BJ (cell line): ENCODE data around the gene DEFB113. TPM values are rescaled to one million over a fixed set of nuclear protein-coding genes. Genes with fewer than 3 reads are reported as not detected.

ENCODE experiments used
- CTCF ChIA-PET: fragments of 350-600 bp; formaldehyde crosslinking; extraction: SDS; loops from one replicate; lab custom pipeline; 2021; ENCODE audit warnings: antibody characterized with exemption, inconsistent platforms; lab: Yijun Ruan, JAX
- POLR2A ChIA-PET: fragments of 300-600 bp; sonication (Branson Sonifier 250); formaldehyde crosslinking; extraction: SDS; loops from one replicate; lab custom pipeline; 2021; ENCODE audit warnings: antibody characterized with exemption; lab: Charles Lee
- DNase-seq: peaks from one replicate; pipeline ENCODE4 v3.0.0-alpha.2; 2011; ENCODE audit warnings: low read depth
- H3K27me3 ChIP-seq: 2 replicates; pipeline ENCODE4 v1.6.0; 2011; ENCODE audit warnings: low read length; ENCODE audit not compliant: control insufficient read depth, insufficient read depth
- H3K36me3 ChIP-seq: 2 replicates; pipeline ENCODE4 v1.5.1; 2011; ENCODE audit warnings: low read length; ENCODE audit not compliant: control insufficient read depth, insufficient read depth
- H3K4me3 ChIP-seq: 2 replicates; pipeline ENCODE4 v1.5.1; 2011; ENCODE audit warnings: low read depth, mild to moderate bottlenecking, control low read depth, low read length
- polyA plus RNA-seq: library from polyadenylated mRNA; depleted of rRNA; stranded (reverse); fragments of >200 nt; gene quantifications from 2 replicates; pipeline ENCODE4 v1.2.3, GENCODE V29; 2011
- TF ChIP-seq, protein P1 (sequence below): IDR thresholded peaks from 2 replicates; pipeline ENCODE4 v1.5.1; 2011; ENCODE audit warnings: low read depth, mild to moderate bottlenecking, control low read depth, inconsistent platforms, low read length, moderate library complexity; ENCODE audit not compliant: insufficient read depth

DEFB113 gene
- polyA plus RNA-seq, 1 experiment: not detected

DNA sequence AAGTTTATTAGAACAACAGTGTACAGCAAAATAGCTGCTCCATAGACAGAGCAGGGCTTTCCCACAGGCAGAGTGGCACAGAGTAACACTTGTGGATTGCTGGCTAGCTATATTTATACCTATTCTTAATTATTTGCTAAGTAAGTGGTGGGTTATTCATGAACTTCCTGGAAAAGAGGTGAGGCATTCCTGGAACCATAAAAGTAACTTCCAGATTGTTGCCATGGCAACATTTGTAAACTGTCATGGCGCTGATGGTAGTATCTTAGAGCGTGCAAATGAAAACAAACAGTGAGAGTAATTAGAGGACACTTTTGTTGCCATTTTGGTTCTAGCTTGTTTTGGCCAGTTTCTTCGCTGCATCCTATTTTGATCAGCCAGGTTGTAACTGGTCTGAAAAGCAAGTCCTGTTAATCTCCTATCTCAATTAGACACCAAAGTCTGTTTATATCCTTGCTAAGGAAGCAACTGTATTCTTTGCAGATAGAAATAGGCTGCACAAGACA lies 29.4 kb downstream of the DEFB113 start:
- ChIA-PET CTCF (no interaction called here), POLR2A (no interaction called here)
- Histone ChIP-seq H3K27me3 (no peaks in the 10 kb centered on the region), H3K36me3 (no peaks in the 10 kb centered on the region), H3K4me3 (no peak overlapping the region)
- TF ChIP-seq, protein P1, sequence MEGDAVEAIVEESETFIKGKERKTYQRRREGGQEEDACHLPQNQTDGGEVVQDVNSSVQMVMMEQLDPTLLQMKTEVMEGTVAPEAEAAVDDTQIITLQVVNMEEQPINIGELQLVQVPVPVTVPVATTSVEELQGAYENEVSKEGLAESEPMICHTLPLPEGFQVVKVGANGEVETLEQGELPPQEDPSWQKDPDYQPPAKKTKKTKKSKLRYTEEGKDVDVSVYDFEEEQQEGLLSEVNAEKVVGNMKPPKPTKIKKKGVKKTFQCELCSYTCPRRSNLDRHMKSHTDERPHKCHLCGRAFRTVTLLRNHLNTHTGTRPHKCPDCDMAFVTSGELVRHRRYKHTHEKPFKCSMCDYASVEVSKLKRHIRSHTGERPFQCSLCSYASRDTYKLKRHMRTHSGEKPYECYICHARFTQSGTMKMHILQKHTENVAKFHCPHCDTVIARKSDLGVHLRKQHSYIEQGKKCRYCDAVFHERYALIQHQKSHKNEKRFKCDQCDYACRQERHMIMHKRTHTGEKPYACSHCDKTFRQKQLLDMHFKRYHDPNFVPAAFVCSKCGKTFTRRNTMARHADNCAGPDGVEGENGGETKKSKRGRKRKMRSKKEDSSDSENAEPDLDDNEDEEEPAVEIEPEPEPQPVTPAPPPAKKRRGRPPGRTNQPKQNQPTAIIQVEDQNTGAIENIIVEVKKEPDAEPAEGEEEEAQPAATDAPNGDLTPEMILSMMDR: no peak
- no peak for DNase-seq

DNA sequence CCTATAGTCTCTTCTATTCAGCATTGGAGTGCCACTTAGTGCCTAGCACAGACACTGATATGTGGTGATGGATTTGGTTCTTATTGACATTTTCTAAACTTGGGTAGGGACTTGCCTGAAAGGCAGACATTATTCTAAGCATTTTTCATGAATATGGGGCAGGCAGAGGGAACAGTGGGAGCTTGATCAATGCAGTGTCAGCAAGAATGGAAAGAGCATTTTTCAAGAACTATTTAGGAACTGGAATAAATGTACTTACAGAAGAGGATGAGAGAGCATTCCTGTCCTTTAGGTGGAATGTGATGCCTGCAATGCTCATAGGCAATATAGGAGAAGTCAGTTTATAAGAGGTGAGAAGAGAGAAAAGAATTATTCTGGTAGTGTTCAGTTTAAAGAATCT lies 31.6 kb downstream of the DEFB113 start:
- TF ChIP-seq, protein P1: no peak
- no peak overlapping the region for H3K4me3 ChIP-seq
- POLR2A ChIA-PET: no interaction called here
- no peak for DNase-seq
- no peaks in the 10 kb centered on the region for H3K36me3 ChIP-seq
- no peaks in the 10 kb centered on the region for H3K27me3 ChIP-seq
- CTCF ChIA-PET: no interaction called here

DNA sequence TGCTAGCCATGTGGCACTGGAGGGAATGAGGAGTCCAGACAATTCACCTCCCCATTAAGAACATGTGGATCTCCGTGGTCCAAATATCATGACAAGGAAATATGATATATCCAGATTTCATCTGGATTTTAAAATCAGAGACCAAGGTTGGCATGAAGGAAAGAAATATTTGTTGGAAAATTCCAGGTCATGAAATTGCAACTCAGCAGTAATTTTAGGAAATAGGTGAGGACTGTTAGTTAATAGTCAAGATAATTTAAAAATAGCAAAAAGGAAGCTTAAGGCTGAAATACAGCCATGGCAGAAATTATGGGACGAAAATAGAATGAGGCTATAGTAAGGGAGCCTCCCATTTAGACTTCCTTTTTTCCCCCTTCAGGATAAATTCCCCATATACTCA lies 32.4 kb downstream of the DEFB113 start:
- Histone ChIP-seq H3K27me3 (no peaks in the 10 kb centered on the region), H3K36me3 (no peaks in the 10 kb centered on the region), H3K4me3 (no peak overlapping the region)
- ChIA-PET POLR2A (no interaction called here), CTCF (no interaction called here)
- TF ChIP-seq, protein P1: no peak
- DNase-seq: no peak

DNA sequence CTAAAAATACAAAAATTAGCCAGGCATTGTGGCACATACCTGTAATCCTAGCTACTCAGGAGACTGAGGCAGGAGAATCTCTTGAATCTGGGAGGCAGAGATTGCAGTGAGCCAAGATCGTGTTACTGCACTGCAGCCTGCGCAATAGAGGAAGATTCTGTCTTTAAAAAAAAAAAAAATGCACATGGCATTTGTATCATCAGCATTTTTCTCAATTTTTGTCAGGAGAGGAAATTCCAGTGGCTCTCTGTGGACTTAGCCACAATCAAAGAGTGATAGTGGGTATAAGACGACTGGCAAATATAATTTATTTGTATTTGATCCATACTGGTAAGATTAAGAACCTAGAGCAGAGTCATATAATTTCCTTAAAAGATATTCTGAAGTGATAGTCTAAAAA lies 34.0 kb downstream of the DEFB113 start:
- ChIA-PET POLR2A (no interaction called here), CTCF (no interaction called here)
- TF ChIP-seq, protein P1: no peak
- no peak for DNase-seq
- Histone ChIP-seq H3K27me3 (no peaks in the 10 kb centered on the region), H3K4me3 (no peak overlapping the region), H3K36me3 (no peaks in the 10 kb centered on the region)

DNA sequence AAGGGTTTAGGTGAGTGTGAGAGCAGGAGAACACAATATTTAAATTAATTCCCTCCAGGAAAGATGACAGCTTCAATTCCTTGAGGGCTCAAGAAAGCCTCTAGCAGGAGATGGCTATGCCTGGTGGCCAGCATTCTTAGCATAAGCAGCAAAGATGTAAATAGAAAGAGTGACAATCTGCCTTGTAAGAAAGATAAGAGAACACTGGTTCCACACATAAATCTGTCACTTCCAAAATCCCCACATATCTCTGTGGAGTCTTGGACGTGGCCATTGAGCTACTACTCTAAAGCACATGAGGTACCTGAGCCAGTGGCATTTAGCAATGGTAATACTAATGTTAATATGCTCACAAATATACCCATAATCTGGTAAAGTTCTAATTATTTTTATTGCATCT lies 34.7 kb downstream of the DEFB113 start:
- TF ChIP-seq, protein P1: no peak
- ChIA-PET CTCF (no interaction called here), POLR2A (no interaction called here)
- no peaks in the 10 kb centered on the region for H3K36me3 ChIP-seq
- no peaks in the 10 kb centered on the region for H3K27me3 ChIP-seq
- no peak overlapping the region for H3K4me3 ChIP-seq
- no peak for DNase-seq
